ENCODE measurements around the gene OTX2. TPM values are rescaled to one million over a fixed set of nuclear protein-coding genes. Genes with fewer than 3 reads are reported as not detected.

The OTX2 gene
- total and polyA plus RNA-seq, 2 experiments from 2014 or later = 16.5 to 23.9 TPM

- H4K20me1 ChIP-seq (replicated peaks; ENCODE audit: insufficient read depth) = no peaks in the 10 kb centered on the region
- peak overlapping the region; percentile 83; the same call in 1 of the 2 replicates for H2AFZ ChIP-seq
- Mint-ChIP-seq H3K4me1 (peaks cover 49% of the 10 kb centered on the region), H3K27ac (no peak overlapping the region), H3K36me3 (ENCODE audit: low read depth) (no peaks in the 10 kb centered on the region), H3K4me3 (peak overlapping the region; percentile 75), H3K27me3 (ENCODE audit: insufficient read depth, low read depth, poor library complexity) (peaks cover 76% of the 10 kb centered on the region), H3K9me3 (no peaks in the 10 kb centered on the region)
- H3K79me2 ChIP-seq (replicated peaks; ENCODE audit: insufficient read depth) = no peaks in the 10 kb centered on the region
- TF ChIP-seq ZNF331 (CRISPR knock-in tag; IDR thresholded peaks at IDR 0.05; ENCODE audit: low read depth) (no peak), EZH2phosphoT487 (IDR thresholded peaks at IDR 0.05; ENCODE audit: unreplicated experiment) (peak; percentile 75), STAT1 (IDR thresholded peaks at IDR 0.05; ENCODE audit: unreplicated experiment) (no peak), NANOG (IDR thresholded peaks at IDR 0.05; ENCODE audit: borderline replicate concordance) (no peak), CTCF (conservative IDR thresholded peaks at IDR 0.05; ENCODE audit: low read depth in 2 of 2) (peak in 1 of 2 experiments; percentile 13; a peak in 1 of 4 replicates), REST (IDR thresholded peaks at IDR 0.05; ENCODE audit: unreplicated experiment) (no peak), EZH2 (IDR thresholded peaks at IDR 0.05; ENCODE audit: low read depth, unreplicated experiment) (peak; percentile 96), ZNF114 (CRISPR knock-in tag; IDR thresholded peaks at IDR 0.05) (no peak)
- peaks cover 99% of the 10 kb centered on the region for H3K27me3 ChIP-seq (ENCODE audit: insufficient read depth)
- peaks cover 14% of the 10 kb centered on the region; the same call in 1 of the 2 replicates for H3F3A ChIP-seq (replicated peaks; ENCODE audit: low read depth)
- no peak overlapping the region for H3K27ac ChIP-seq (ENCODE audit: low read depth)
- ATAC-seq = peak; percentile 68
- peak overlapping the region; percentile 82 for H3K4me2 ChIP-seq
- DNase-seq (ENCODE audit: low spot score) = peak; percentile 79
- no peaks in the 10 kb centered on the region for H3K9me2 ChIP-seq (ENCODE audit: insufficient read depth)
- H3K4me1 ChIP-seq (ENCODE audit: insufficient read depth) = peaks cover 65% of the 10 kb centered on the region
- H3K36me3 ChIP-seq (ENCODE audit: insufficient read depth) = no peaks in the 10 kb centered on the region
- H3K4me3 ChIP-seq = peak overlapping the region; percentile 58
Measured at GRCh38 chr14:56816574-56817391, 6.5 kb upstream of the OTX2 start.

GRCh38 chr14:56815745-56816144 lies 5.5 kb upstream of the OTX2 start:
- Histone ChIP-seq H3K36me3 (ENCODE audit: insufficient read depth) (no peaks in the 10 kb centered on the region), H3K9me2 (ENCODE audit: insufficient read depth) (no peaks in the 10 kb centered on the region), H2AFZ (no peak overlapping the region), H3K4me3 (peak overlapping the region; percentile 58; the same call in 1 of the 2 replicates), H3K4me2 (peak overlapping the region; percentile 82), H4K20me1 (replicated peaks; ENCODE audit: insufficient read depth) (no peaks in the 10 kb centered on the region), H3K79me2 (replicated peaks; ENCODE audit: insufficient read depth) (no peaks in the 10 kb centered on the region), H3F3A (replicated peaks; ENCODE audit: low read depth) (peaks cover 14% of the 10 kb centered on the region; the same call in 1 of the 2 replicates), H3K27me3 (ENCODE audit: insufficient read depth) (peaks cover 100% of the 10 kb centered on the region), H3K27ac (ENCODE audit: low read depth) (no peak overlapping the region), H3K4me1 (ENCODE audit: insufficient read depth) (peaks cover 64% of the 10 kb centered on the region)
- no peaks in the 10 kb centered on the region for H3K9me3 Mint-ChIP-seq
- peak overlapping the region; percentile 75; the same call in 2 of the 3 replicates for H3K4me3 Mint-ChIP-seq
- no peak for ATAC-seq
- no peaks in the 10 kb centered on the region for H3K36me3 Mint-ChIP-seq (ENCODE audit: low read depth)
- no peak overlapping the region for H3K27ac Mint-ChIP-seq
- DNase-seq (ENCODE audit: low spot score) = no peak
- peaks cover 50% of the 10 kb centered on the region for H3K4me1 Mint-ChIP-seq
- H3K27me3 Mint-ChIP-seq (ENCODE audit: insufficient read depth, low read depth, poor library complexity) = peaks cover 86% of the 10 kb centered on the region
- TF ChIP-seq POLR2AphosphoS5 (IDR thresholded peaks at IDR 0.05; ENCODE audit: low read depth) = no peak
- TF ChIP-seq CREB1 (CRISPR knock-in tag; IDR thresholded peaks at IDR 0.05; ENCODE audit: low read depth) = no peak
- no peak for TF ChIP-seq CTCF (conservative IDR thresholded peaks at IDR 0.05; ENCODE audit: low read depth in 2 of 2)
- no peak for TF ChIP-seq STAT1 (IDR thresholded peaks at IDR 0.05; ENCODE audit: unreplicated experiment)
